Mesenchymal stem cell (in vitro differentiated cells and primary cell): Measurements from ENCODE around the gene PTTG1.

Experiments used
- DNase-seq: peaks from one replicate; pipeline ENCODE4 v3.0.0-alpha.2; 2013
- H2AFZ ChIP-seq: one replicate; pipeline ENCODE4 v1.6.1; 2013; ENCODE audit warnings: low read depth, mild to moderate bottlenecking, control low read depth, inconsistent platforms, low read length, moderate library complexity
- H2AK5ac ChIP-seq: 2 replicates; pipeline ENCODE4 v1.6.1; 2013; ENCODE audit warnings: low read length, moderate library complexity, mild to moderate bottlenecking, inconsistent platforms; ENCODE audit not compliant: severe bottlenecking
- H2BK120ac ChIP-seq: one replicate; pipeline ENCODE4 v1.6.1; 2013; ENCODE audit warnings: low read depth, mild to moderate bottlenecking, inconsistent platforms, low read length, moderate library complexity
- H2BK12ac ChIP-seq, 2 experiments: one replicate each; pipeline ENCODE4 v1.6.1; 2013; ENCODE audit warnings: inconsistent platforms in 2 of 2, low read length in 2 of 2, mild to moderate bottlenecking in 2 of 2, moderate library complexity in 2 of 2, control low read depth in 1 of 2
- H2BK15ac ChIP-seq: one replicate; pipeline ENCODE4 v1.6.1; 2013; ENCODE audit warnings: mild to moderate bottlenecking, low read depth, inconsistent platforms; ENCODE audit not compliant: poor library complexity, severe bottlenecking
- H2BK5ac ChIP-seq: 2 replicates; pipeline ENCODE4 v1.6.1; 2013; ENCODE audit warnings: low read depth, mild to moderate bottlenecking, low read length, control low read depth, inconsistent platforms; ENCODE audit not compliant: poor library complexity, severe bottlenecking
- H3K14ac ChIP-seq, 2 experiments: one replicate each; pipeline ENCODE4 v1.6.1; 2013; ENCODE audit warnings: inconsistent platforms in 2 of 2, low read length in 2 of 2, control low read depth in 1 of 2, mild to moderate bottlenecking in 1 of 2, moderate library complexity in 1 of 2
- H3K18ac ChIP-seq, 2 experiments: one replicate each; pipeline ENCODE4 v1.6.1; 2013; ENCODE audit warnings: inconsistent platforms in 2 of 2, low read length in 2 of 2, control low read depth in 1 of 2, low read depth in 1 of 2, mild to moderate bottlenecking in 1 of 2
- H3K23ac ChIP-seq, 2 experiments: one replicate each; pipeline ENCODE4 v1.6.1; 2013; ENCODE audit warnings: inconsistent platforms in 2 of 2, low read length in 2 of 2, mild to moderate bottlenecking in 2 of 2, moderate library complexity in 2 of 2, control low read depth in 1 of 2
- H3K27ac ChIP-seq: 2 replicates; pipeline ENCODE4 v1.5.1; 2013; ENCODE audit warnings: mild to moderate bottlenecking, moderate library complexity, low read length, control low read depth, inconsistent platforms; ENCODE audit not compliant: poor library complexity, severe bottlenecking
- H3K27me3 ChIP-seq, 2 experiments: 2 replicates each; pipeline versions ENCODE4 v1.6.1 to v1.7.0; 2013; ENCODE audit warnings: low read length in 2 of 2, mild to moderate bottlenecking in 2 of 2, moderate library complexity in 2 of 2, control low read depth in 1 of 2, inconsistent platforms in 1 of 2; ENCODE audit not compliant: control insufficient read depth in 1 of 2, insufficient read depth in 1 of 2
- H3K36me3 ChIP-seq, 2 experiments: 2 replicates each; pipeline versions ENCODE4 v1.6.1 to v1.7.0; 2013; ENCODE audit warnings: low read length in 2 of 2, control low read depth in 1 of 2, inconsistent platforms in 1 of 2, low read depth in 1 of 2, mild to moderate bottlenecking in 1 of 2; ENCODE audit not compliant: insufficient read depth in 2 of 2, control insufficient read depth in 1 of 2
- H3K4ac ChIP-seq, 2 experiments: one replicate each; pipeline ENCODE4 v1.6.1; 2013; ENCODE audit warnings: inconsistent platforms in 2 of 2, low read length in 2 of 2, mild to moderate bottlenecking in 2 of 2, moderate library complexity in 2 of 2, control low read depth in 1 of 2, low read depth in 1 of 2
- H3K4me1 ChIP-seq: 2 replicates; pipeline ENCODE4 v1.6.1; 2013; ENCODE audit warnings: low read depth, low read length, control low read depth; ENCODE audit not compliant: control insufficient read depth, insufficient read depth
- H3K4me2 ChIP-seq: 2 replicates; pipeline ENCODE4 v1.6.1; 2013; ENCODE audit warnings: low read length, mild to moderate bottlenecking, inconsistent platforms; ENCODE audit not compliant: poor library complexity, severe bottlenecking
- H3K4me3 ChIP-seq, 2 experiments: 2 replicates each; pipeline versions ENCODE4 v1.5.1 to v1.7.0; 2013; ENCODE audit warnings: low read length in 2 of 2, mild to moderate bottlenecking in 2 of 2, control low read depth in 1 of 2, low read depth in 1 of 2; ENCODE audit not compliant: insufficient read depth in 1 of 2
- H3K79me1 ChIP-seq: replicated peaks from 2 replicates; pipeline ENCODE4 v1.6.1; 2013; ENCODE audit warnings: mild to moderate bottlenecking, control low read depth, low read length, inconsistent platforms; ENCODE audit not compliant: poor library complexity, severe bottlenecking
- H3K9ac ChIP-seq: 2 replicates; pipeline ENCODE4 v1.7.0; 2013; ENCODE audit warnings: mild to moderate bottlenecking, low read length, moderate library complexity
- H3K9me3 ChIP-seq: 2 replicates; pipeline ENCODE4 v1.7.0; 2013; ENCODE audit warnings: mild to moderate bottlenecking, low read length; ENCODE audit not compliant: control insufficient read depth
- H4K8ac ChIP-seq: one replicate; pipeline ENCODE4 v1.6.1; 2013; ENCODE audit warnings: inconsistent platforms, mild to moderate bottlenecking, low read length, moderate library complexity
- H4K91ac ChIP-seq: one replicate; pipeline ENCODE4 v1.6.1; 2013; ENCODE audit warnings: mild to moderate bottlenecking, low read length, inconsistent platforms
- WGBS: methylation state at CpG from one replicate; pipeline ENCODE4 v1.1.7; 2013; ENCODE audit warnings: mixed read lengths; 5-methylcytosine and 5-hydroxymethylcytosine counted together

The PTTG1 gene

DNA sequence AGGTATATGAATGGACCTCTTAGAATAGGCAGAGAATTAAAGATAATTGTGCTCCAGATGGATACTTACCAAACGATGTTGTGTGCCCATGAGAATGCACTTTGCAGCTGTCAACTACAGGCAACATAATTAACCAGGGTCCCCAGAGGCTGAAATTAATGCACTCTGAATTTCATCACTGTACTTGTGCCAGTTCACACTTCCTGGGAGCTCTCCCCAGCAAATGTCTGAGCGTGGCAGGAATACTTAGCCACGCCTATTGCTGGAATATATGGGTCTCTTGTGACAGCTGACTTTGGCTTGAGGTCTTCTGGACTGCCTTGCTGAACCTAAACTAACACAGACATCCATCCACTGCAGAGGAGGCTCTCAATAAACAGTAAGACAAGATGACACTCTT is 39.3 kb upstream of the PTTG1 start:
- no peak overlapping the region for H2BK15ac ChIP-seq
- no peaks in the 10 kb centered on the region for H3K79me1 ChIP-seq
- H2BK5ac ChIP-seq, result no peak overlapping the region
- H3K27me3 ChIP-seq, result peaks cover 0 to 12% of the 10 kb centered on the region in 2 experiments
- no peak overlapping the region for H3K27ac ChIP-seq
- H4K91ac ChIP-seq, result no peak overlapping the region
- no peak overlapping the region for H2AFZ ChIP-seq
- no peaks in the 10 kb centered on the region for H3K36me3 ChIP-seq
- H2AK5ac ChIP-seq, result no peak overlapping the region
- WGBS, result 62% methylated on average over 3 of the region's 3 CpGs
- H3K4ac ChIP-seq, result no peak overlapping the region
- H2BK120ac ChIP-seq, result no peak overlapping the region
- H3K4me2 ChIP-seq, result no peak overlapping the region
- H2BK12ac ChIP-seq, result no peak overlapping the region
- no peak overlapping the region for H3K4me3 ChIP-seq
- H3K14ac ChIP-seq, result no peak overlapping the region
- no peak for DNase-seq
- no peak overlapping the region for H3K18ac ChIP-seq
- H4K8ac ChIP-seq, result no peak overlapping the region
- H3K4me1 ChIP-seq, result no peaks in the 10 kb centered on the region
- H3K23ac ChIP-seq, result no peak overlapping the region
- peaks cover 8% of the 10 kb centered on the region for H3K9me3 ChIP-seq
- no peak overlapping the region for H3K9ac ChIP-seq

DNA sequence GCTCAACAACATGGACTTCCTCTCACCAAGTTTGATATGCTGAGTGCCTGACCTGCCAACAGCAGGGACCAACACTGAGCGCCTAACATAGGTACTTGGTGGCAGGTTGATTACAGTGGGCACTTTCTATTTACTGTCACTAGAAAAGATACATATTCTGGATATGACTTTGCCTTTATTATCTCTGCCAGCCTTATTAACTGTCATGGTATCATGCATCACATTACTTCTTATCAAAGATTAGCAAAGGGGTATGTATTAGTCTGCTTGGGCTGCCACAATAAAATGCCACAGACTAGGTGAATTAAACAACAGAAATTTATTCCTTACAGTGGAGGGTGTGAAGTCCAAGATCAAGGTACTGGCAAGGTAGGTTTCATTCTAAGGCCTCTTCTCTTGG is 37.0 kb upstream of the PTTG1 start:
- H3K79me1 ChIP-seq, result no peaks in the 10 kb centered on the region
- peaks cover 0 to 9% of the 10 kb centered on the region in 2 experiments for H3K27me3 ChIP-seq
- DNase-seq, result no peak
- H4K91ac ChIP-seq, result no peak overlapping the region
- H3K14ac ChIP-seq, result no peak overlapping the region
- no peak overlapping the region for H2AK5ac ChIP-seq
- no peak overlapping the region for H3K9ac ChIP-seq
- H3K4me1 ChIP-seq, result no peaks in the 10 kb centered on the region
- no peak overlapping the region for H4K8ac ChIP-seq
- H2BK15ac ChIP-seq, result no peak overlapping the region
- H3K18ac ChIP-seq, result no peak overlapping the region
- H3K27ac ChIP-seq, result no peak overlapping the region
- H3K4me3 ChIP-seq, result no peak overlapping the region
- H3K23ac ChIP-seq, result no peak overlapping the region
- H3K4ac ChIP-seq, result no peak overlapping the region
- H2BK120ac ChIP-seq, result no peak overlapping the region
- H3K9me3 ChIP-seq, result peaks cover 16% of the 10 kb centered on the region
- 100% methylated on average over 1 of the region's 1 CpG for WGBS
- H2AFZ ChIP-seq, result no peak overlapping the region
- H2BK12ac ChIP-seq, result no peak overlapping the region
- no peak overlapping the region for H3K4me2 ChIP-seq
- no peak overlapping the region for H2BK5ac ChIP-seq
- H3K36me3 ChIP-seq, result no peaks in the 10 kb centered on the region

DNA sequence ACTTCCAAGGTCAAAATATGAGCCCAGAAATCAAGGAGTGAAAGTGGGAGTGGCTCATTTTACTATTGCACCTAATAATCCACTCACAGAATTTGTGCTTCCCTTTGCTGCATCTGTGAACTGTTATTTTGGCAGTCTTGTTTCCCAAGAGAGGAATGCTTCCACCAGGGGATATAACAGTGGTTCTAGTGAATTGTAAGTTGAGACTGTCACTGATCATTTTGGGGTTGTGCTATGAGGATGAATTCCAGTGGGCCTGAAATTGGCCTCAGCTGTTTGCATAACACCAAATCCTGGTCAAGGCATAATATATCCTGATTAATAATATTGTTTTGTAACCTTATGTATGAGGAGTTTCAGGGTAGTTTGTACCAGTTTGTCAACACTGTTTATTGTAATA is 36.2 kb upstream of the PTTG1 start:
- Histone ChIP-seq H3K79me1 (no peaks in the 10 kb centered on the region), H3K4ac (no peak overlapping the region), H3K18ac (no peak overlapping the region), H3K4me2 (no peak overlapping the region), H2BK120ac (no peak overlapping the region), H2BK15ac (no peak overlapping the region), H3K9ac (no peak overlapping the region), H3K23ac (no peak overlapping the region), H2BK5ac (no peak overlapping the region), H4K8ac (no peak overlapping the region), H2AK5ac (no peak overlapping the region), H2BK12ac (no peak overlapping the region), H3K14ac (no peak overlapping the region), H3K27me3 (peaks cover 0 to 8% of the 10 kb centered on the region in 2 experiments), H2AFZ (no peak overlapping the region), H3K27ac (no peak overlapping the region), H3K36me3 (no peaks in the 10 kb centered on the region), H4K91ac (no peak overlapping the region), H3K9me3 (peaks cover 16% of the 10 kb centered on the region), H3K4me1 (no peaks in the 10 kb centered on the region), H3K4me3 (no peak overlapping the region)
- no peak for DNase-seq

DNA sequence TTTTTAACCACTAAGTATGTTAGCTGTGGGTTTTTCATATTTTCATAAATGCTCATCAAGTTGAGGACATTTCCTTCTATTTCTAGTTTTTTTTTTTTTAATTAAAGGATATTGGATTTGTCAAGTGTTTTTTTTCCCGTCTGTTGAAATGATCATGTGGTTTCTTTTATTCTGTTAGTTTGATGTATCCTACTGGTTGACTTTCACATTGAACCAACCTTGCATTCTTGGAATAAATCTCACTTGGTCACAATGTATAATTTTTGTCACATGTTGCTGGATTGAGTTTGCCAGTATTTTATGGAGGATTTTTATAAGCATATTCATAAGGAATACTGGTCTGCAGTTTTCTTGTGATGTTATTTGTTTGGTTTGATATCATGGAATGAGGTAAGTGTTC is 34.2 kb upstream of the PTTG1 start:
- Histone ChIP-seq H3K4me2 (no peak overlapping the region), H2AK5ac (no peak overlapping the region), H3K9me3 (peaks cover 16% of the 10 kb centered on the region), H3K4ac (no peak overlapping the region), H3K27ac (no peak overlapping the region), H3K79me1 (no peaks in the 10 kb centered on the region), H3K4me1 (no peaks in the 10 kb centered on the region), H2BK15ac (no peak overlapping the region), H4K8ac (no peak overlapping the region), H2AFZ (no peak overlapping the region), H3K23ac (no peak overlapping the region), H3K14ac (no peak overlapping the region), H3K27me3 (no peaks in the 10 kb centered on the region), H4K91ac (no peak overlapping the region), H2BK12ac (no peak overlapping the region), H2BK5ac (no peak overlapping the region), H3K18ac (no peak overlapping the region), H3K4me3 (no peak overlapping the region), H3K36me3 (no peaks in the 10 kb centered on the region), H3K9ac (no peak overlapping the region), H2BK120ac (no peak overlapping the region)
- DNase-seq, result no peak
- WGBS, result no CpG with 5 or more reads among the region's 1 CpG
